ENCODE measurements around the gene FTCD.
"Not testable (repeated sequence)": the region's sequence is repeated elsewhere in the genome, so short reads cannot be mapped to it uniquely, and the experiment has no call there.

The FTCD gene

DNA sequence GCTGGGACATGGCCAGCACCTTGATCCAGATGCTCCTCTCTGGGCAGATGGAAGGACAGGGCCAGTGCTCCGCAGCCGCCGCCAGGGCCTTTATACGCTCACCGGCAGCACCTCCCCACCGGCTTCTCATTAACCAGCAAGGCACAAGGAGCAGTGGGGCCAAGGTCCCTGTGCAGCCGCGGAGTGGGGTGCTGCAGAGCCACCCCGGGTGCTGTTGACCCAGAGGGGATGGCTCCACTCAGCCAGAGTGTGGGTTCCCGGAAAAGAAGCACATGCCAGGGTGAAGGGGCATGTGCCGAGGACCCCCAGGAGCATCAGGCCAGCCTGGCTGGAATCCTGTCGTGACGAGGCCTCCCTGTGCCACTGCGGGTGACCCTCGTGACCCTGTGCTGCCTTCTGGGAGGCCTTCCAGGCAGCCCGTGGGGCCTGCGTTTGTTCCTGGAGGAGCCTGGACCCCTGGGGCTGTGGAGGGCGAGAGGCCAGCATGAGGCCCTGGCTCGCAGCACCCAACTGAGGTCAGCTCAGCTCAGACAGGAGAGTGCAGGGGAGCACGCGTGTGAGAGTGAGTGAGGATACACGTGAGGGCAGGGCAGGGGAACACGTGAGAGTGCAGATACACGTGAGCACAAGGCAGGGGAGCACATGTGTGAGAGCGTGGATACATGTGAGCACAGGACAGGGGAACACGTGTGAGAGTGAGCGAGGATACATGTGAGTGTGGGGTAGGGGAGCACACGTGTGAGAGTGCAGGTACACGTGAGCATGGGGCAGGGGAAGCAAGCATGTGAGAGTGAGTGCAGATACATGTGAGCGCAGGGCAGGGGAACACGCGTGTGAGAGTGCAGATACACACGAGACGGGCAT is at the start of gene FTCD:
TSS of gene FTCD (minus strand) at position 66 of the 864 bp plus-strand sequence. CDS start at position 10, 56 bp downstream.
- DNase-seq = no peak

DNA sequence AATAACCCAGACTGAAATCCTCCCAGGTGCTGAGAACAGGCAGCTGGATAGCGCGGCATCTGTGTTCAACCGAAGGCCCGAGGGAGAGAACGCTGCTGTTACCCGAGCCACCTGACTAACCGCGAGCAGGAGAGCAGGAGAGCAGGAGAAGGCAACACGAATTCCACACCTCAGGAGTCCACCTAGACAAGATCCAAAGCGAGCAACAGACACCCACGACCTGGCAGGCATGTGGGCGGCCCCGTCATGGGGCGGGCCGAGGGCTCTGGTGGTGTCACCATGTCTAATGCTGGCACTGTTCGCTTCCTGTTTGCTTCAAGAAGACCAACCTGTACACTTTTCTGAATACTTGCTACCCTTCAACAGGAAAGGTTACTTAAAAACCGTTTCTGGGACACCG is 49.8 kb upstream of the FTCD start:
- no peak for DNase-seq

DNA sequence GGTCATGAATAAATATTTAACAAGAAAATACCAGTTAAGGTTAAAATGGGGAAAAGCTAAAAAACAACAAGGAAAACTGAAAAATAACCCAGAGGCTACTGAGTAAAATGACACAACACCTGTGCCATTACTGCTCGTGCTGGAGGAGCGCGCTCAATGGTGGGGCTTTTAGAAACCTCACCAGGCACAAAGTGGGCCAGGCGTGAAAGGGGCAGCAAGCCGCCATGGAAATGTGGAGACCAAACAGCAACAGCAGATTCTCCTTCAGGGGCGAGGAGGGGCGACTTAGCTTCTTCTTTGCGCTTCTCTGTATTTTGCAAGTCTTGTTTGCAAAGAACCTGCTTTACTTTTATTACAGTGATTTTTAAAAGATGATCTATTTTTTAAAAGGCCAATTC is 47.8 kb upstream of the FTCD start:
- DNase-seq = no peak

GRCh38 chr21:46202592-46203202 is 47.3 kb upstream of the FTCD start:
- DNase-seq = no peak

GRCh38 chr21:46200877-46201803 is 45.8 kb upstream of the FTCD start:
- not testable (repeated sequence) for DNase-seq

- no peak for DNase-seq
These were observed 44.3 kb upstream of the FTCD start for GRCh38 chr21:46199436-46200373.

DNA sequence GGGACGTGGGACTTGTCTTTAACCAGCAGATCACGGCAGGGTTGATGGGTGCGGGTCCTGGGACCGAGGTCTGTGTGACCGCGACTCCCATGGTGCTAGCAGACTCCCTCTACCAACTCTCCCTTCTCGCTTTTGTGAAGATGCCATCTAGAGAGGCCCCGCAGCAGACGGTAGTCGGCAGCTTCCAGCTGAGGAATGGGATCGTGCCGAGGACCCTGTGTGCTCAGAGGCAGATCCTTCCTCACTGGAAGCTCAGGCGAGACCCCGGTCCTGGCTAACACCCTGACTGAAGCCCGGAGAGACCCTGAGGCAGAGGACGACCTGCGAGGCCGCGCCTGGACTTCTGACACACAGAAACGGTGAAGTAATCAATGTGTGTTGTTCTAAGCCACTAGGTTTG is 41.4 kb upstream of the FTCD start:
- no peak for DNase-seq

GRCh38 chr21:46195595-46196195 is 40.3 kb upstream of the FTCD start:
- no peak for DNase-seq

- DNase-seq = no peak
These were observed 39.3 kb upstream of the FTCD start for GRCh38 chr21:46194374-46195334.

DNA sequence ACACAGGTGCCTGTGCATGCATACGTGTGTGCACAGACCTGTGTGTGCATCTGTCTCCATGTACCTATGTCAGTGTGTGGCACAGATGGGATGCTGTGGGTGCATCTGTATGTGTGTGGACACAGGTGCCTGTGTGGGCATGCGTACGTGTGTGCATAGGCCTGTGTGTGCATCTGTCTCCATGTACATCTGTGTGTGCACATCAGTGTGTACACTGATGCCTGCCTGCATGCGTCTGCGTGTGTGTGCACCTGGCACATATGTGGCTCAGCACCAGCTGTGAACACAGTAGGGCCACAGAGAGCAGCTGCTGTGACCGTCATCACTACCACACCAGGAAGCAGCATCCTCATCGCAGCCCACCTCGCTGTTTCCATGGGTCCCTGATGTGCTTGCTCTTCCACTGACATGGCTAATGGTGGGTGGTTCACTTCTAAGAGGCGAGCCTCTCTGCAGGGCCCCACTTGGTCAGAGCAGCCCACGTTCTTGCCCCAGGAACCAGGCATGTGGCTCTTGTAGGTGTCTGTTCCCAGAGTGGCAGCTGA is 38.5 kb upstream of the FTCD start:
- no peak for DNase-seq

DNA sequence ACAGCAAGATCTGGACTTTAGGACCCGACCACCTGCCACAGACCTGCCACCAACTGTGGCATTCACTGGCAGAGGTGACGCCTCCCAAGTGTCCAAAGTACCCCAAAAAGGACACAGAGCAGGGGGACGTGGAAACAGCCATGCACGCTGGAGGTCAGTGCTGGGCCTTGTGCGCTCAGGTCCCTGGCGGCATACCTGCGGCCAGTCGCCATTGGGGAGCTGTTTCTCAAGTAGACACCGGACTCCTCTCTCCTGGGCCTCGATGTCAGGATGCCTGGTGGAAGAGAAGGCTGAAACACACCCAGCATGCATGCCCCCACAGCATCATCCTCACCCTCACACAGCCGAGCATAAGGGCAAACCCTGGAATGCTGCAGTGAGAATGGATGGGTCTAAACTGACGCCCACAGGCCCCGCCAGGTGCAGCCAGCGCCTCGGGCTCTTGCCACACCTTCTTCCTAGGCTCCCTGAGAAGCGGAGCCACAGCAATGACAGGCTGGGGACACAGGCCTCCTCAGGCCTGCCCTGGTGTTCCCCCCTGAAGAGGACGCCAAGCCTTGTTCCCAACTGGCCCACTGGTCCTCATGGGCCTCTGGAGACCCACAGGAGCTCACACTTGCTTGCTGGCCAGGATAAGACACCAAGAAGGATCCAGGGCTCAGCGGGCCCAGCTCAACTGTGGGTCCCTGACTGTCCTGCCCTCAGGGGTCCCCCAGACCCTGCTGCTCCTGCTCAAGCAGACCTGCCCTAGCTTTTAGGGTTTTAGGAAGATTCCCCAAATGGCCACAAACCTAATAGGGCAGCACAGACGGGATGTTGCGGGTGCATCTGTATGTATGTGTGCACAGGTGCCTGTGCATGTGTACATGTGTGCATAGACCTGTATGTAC is 36.6 kb upstream of the FTCD start:
- no peak for DNase-seq

DNA sequence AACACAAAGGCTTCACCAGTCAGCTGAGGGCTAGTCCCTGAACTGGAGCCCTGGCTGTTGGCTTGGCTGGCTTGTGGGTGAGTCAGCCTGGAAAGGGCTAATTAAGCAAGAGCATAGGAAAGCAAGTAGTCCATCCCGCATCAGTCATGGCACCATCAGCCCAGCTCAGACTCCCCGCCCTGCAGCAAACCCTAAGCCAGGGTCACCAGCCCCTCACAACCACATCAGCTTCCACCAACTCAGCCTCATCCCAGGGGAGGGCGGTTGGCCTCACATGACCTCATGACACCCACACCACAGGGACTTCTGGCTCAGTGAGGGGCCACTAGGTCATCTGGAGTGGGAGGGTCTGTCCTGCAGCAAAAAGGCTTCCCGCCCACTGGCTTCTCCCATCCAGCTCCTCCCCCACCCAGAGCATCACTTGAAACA is 35.9 kb upstream of the FTCD start:
- no peak for DNase-seq

DNA sequence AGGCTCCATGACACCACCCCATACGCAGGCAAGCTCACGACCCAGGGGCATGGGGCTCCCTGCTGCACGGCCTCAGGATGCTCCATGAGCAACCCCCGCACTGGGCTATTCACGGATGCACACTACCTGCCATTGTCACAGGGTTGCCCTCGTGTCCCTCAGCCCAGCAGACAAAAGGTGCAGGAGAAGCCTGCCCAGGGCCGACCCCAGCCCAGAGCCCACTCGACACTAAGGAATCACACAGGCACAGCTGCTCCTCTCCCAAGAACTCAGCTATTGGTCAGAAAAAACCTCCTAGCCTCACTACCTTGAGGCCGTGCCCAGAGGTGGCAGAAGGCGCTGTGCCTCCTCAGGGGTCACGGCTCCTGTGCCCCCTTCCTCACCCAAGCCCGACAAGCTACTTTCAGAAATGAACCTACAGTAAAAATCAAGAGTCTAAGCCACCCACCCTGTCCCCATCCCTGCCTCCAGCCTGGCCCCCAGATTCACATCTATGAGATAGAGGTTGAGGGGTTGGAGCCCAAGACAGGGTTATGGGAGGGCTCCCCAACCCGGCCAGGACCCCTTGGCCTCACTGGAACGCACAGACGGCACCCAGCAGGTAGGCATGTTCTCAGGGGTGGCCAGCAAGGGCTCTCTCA is 35.2 kb upstream of the FTCD start:
- DNase-seq = no peak

- DNase-seq = no peak
These were observed 34.6 kb upstream of the FTCD start for GRCh38 chr21:46189959-46190490.

DNA sequence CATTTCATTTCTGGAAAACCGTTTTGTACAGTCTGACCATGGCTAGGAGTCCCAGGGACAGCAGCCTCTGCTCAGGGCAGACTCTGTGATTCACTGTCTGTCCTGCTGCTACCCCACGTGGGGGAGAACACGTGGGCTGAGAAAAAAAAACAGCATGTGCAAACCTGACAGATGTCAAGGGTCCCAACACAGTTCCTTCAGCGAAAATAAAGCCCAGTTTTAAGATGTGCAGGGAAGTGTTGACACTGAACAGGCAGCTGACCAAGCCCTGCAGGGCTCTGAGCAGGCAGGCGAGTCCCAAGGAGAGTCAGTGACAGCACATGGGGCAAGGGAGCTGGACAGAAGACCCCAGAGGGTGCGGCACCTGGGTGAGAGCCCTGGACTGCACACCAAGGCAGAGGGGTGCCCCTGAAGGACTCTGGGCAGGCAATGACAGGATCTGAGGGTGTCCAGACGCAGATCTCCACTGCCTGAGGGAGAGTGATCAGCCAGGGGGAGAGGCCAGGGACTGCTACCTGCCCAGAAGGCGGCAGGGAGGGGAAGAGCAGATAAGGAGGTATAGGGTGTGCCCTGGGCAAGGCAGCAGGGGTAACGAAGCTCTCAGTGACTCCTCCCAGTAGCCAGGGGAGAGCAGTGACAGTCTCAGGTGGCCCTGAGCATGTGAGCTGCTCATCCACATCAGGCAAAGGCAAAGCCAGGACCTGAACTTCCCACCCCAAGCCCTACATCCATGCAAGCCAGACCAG is 34.0 kb upstream of the FTCD start:
- no peak for DNase-seq

GRCh38 chr21:46188226-46189212 is 33.1 kb upstream of the FTCD start:
- DNase-seq = no peak
